ENCODE results near the gene TEKT5. TPM values are rescaled to one million over a fixed set of nuclear protein-coding genes. Genes with fewer than 3 reads are reported as not detected.

Gene TEKT5
- total and polyA plus RNA-seq, 2 experiments from 2014 or later = not detected

DNA sequence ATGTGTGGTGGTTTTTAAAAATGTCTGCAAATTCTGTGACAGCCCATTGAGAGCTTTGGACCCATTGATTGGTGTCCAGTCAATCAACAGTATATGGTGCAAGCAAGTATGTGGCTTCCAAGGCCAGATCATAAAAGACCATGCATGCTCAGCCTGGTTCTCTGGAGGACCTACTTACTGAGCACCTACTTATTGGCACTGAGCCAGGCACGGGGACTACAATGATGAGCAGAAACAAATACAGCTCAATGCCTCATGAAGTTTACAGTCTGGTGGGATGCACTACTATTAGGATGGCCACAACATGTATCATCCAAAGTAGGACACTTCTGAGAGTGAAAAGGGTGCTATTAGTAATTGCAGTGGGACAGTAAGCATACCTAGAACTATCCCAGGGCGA, 107.1 kb downstream of the TEKT5 start:
- peaks cover 19% of the 10 kb centered on the region for H3K4me1 ChIP-seq (ENCODE audit: insufficient read depth)
- in situ Hi-C loops (cut with MboI) = no loop called here
- no peak overlapping the region for H3K27ac ChIP-seq
- no peak for TF ChIP-seq EZH2phosphoT487 (IDR thresholded peaks at IDR 0.05; ENCODE audit: insufficient read depth, low read depth)
- TF ChIP-seq EZH2 (IDR thresholded peaks at IDR 0.05; ENCODE audit: insufficient read depth, poor library complexity, severe bottlenecking) = no peak
- H3K79me2 ChIP-seq (ENCODE audit: insufficient read depth) = no peaks in the 10 kb centered on the region
- H3K9ac ChIP-seq = no peak overlapping the region
- no peak for DNase-seq
- no peak overlapping the region for H3K4me2 ChIP-seq (ENCODE audit: unreplicated experiment)
- no peak overlapping the region for H2AFZ ChIP-seq
- H3K27me3 ChIP-seq (replicated peaks; ENCODE audit: insufficient read depth) = no peaks in the 10 kb centered on the region
- H3K9me3 ChIP-seq (ENCODE audit: low read depth) = no peaks in the 10 kb centered on the region
- H3F3A ChIP-seq (ENCODE audit: insufficient read depth) = peaks cover 25% of the 10 kb centered on the region
- WGBS, 2 experiments (ENCODE audit: low coverage in 1 of 2, low lambda C conversion rate in 2 of 2, missing lambda C conversion rate in 2 of 2) = 46 to 53% methylated on average over 2 of the region's 2 CpGs
- no peaks in the 10 kb centered on the region for H3K9me2 ChIP-seq (ENCODE audit: insufficient read depth)
- no peaks in the 10 kb centered on the region for H3K36me3 ChIP-seq (ENCODE audit: low read depth)
- no peak overlapping the region for H3K4me3 ChIP-seq
- no peaks in the 10 kb centered on the region for H4K20me1 ChIP-seq (ENCODE audit: insufficient read depth)

DNA sequence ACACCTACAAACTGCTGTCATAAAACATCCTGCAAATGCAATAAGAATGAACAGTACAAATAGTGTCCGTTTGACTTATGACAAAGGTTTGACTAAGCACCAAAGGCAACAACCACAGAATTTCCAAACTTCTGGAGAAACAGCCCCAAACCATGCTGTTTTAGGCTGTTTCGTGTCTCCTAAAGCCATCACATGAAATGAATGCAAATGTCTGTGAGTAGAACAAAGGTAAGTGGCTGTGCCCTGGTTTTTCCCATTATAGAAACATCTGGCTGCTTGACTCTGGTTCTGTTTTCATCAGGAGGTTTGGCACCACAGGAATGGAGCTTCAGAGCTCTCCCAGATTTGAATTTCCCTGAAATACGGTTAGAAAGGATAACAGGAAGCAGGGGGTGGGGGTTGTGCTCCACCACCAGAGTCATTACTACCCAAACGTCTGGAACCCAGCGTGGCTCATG, 109.7 kb downstream of the TEKT5 start:
- Histone ChIP-seq H3K4me1 (ENCODE audit: insufficient read depth) (peaks cover 28% of the 10 kb centered on the region), H3K79me2 (ENCODE audit: insufficient read depth) (no peaks in the 10 kb centered on the region), H3K9ac (peak overlapping the region; percentile 5), H3F3A (ENCODE audit: insufficient read depth) (peaks cover 25% of the 10 kb centered on the region), H3K36me3 (ENCODE audit: low read depth) (no peaks in the 10 kb centered on the region), H3K4me2 (ENCODE audit: unreplicated experiment) (peak overlapping the region; percentile 57), H3K9me3 (ENCODE audit: low read depth) (no peaks in the 10 kb centered on the region), H3K9me2 (ENCODE audit: insufficient read depth) (no peaks in the 10 kb centered on the region), H3K27me3 (replicated peaks; ENCODE audit: insufficient read depth) (no peaks in the 10 kb centered on the region), H2AFZ (peak overlapping the region; percentile 29), H3K4me3 (peak overlapping the region; percentile 36), H3K27ac (peak overlapping the region; percentile 61), H4K20me1 (ENCODE audit: insufficient read depth) (no peaks in the 10 kb centered on the region)
- WGBS, 2 experiments (ENCODE audit: low coverage in 1 of 2, low lambda C conversion rate in 2 of 2, missing lambda C conversion rate in 2 of 2) = 0% methylated on average over 5 of the region's 5 CpGs
- peak; percentile 83 for DNase-seq
- TF ChIP-seq EZH2phosphoT487 (IDR thresholded peaks at IDR 0.05; ENCODE audit: insufficient read depth, low read depth) (no peak), EZH2 (IDR thresholded peaks at IDR 0.05; ENCODE audit: insufficient read depth, poor library complexity, severe bottlenecking) (no peak)
- in situ Hi-C loops (cut with MboI) = no loop called here

DNA sequence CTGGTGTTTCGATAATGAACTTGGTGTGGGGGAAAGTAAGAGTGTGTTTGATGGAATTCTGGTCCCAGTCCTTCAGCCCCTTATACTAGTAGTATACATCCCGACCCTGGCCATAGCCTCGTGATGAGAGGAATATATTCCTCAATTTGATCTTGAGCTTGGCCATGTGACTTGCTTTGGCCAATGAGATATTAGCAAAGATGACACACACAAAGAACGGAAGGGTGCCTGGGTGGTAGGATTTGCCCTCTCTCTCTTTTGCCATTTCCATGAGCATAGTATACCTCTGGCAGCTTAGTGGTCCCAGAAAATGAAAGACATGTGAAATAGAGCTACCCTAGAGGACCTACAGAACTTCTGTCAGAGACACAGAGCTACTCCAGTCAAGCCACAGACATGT, 111.5 kb downstream of the TEKT5 start:
- Histone ChIP-seq H3K9ac (no peak overlapping the region), H3K4me2 (ENCODE audit: unreplicated experiment) (no peak overlapping the region), H3K4me1 (ENCODE audit: insufficient read depth) (peaks cover 40% of the 10 kb centered on the region), H4K20me1 (ENCODE audit: insufficient read depth) (no peaks in the 10 kb centered on the region), H3F3A (ENCODE audit: insufficient read depth) (peaks cover 25% of the 10 kb centered on the region), H3K79me2 (ENCODE audit: insufficient read depth) (peaks cover 17% of the 10 kb centered on the region), H3K9me2 (ENCODE audit: insufficient read depth) (no peaks in the 10 kb centered on the region), H3K27me3 (replicated peaks; ENCODE audit: insufficient read depth) (no peaks in the 10 kb centered on the region), H3K36me3 (ENCODE audit: low read depth) (no peaks in the 10 kb centered on the region), H3K9me3 (ENCODE audit: low read depth) (no peaks in the 10 kb centered on the region), H3K27ac (no peak overlapping the region), H2AFZ (no peak overlapping the region), H3K4me3 (no peak overlapping the region)
- WGBS, 2 experiments (ENCODE audit: low coverage in 1 of 2, low lambda C conversion rate in 2 of 2, missing lambda C conversion rate in 2 of 2) = 78 to 79% methylated on average over 4 of the region's 4 CpGs
- TF ChIP-seq EZH2phosphoT487 (IDR thresholded peaks at IDR 0.05; ENCODE audit: insufficient read depth, low read depth) (no peak), EZH2 (IDR thresholded peaks at IDR 0.05; ENCODE audit: insufficient read depth, poor library complexity, severe bottlenecking) (no peak)
- DNase-seq = no peak
- in situ Hi-C loops (cut with MboI) = no loop called here

DNA sequence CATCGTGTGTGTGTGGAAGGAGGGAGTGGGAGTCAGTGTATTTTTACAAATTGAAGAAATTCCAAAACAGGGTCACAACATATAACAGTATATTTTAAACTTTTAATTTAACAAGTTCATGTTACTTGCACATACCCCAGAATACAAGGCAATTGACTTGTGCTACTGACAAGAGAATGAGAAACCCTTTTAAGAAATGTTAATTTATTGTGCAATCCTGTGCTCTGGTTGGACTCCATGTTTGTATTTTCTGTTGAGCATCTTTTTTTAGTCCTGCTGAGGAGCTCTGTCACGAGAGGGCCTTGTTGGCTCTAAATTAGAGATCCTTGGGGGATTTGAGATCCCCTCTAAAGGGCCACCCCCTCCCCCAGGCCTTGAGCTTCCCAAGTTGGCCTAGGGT, 113.2 kb downstream of the TEKT5 start:
- WGBS, 2 experiments (ENCODE audit: low coverage in 1 of 2, low lambda C conversion rate in 2 of 2, missing lambda C conversion rate in 2 of 2) = 63 to 67% methylated on average over 2 of the region's 2 CpGs
- no peaks in the 10 kb centered on the region for H3K9me3 ChIP-seq (ENCODE audit: low read depth)
- H3F3A ChIP-seq (ENCODE audit: insufficient read depth) = peaks cover 31% of the 10 kb centered on the region
- H3K9ac ChIP-seq = no peak overlapping the region
- DNase-seq = peak; percentile 37
- H3K4me2 ChIP-seq (ENCODE audit: unreplicated experiment) = peak overlapping the region; percentile 3
- H3K36me3 ChIP-seq (ENCODE audit: low read depth) = no peaks in the 10 kb centered on the region
- H3K79me2 ChIP-seq (ENCODE audit: insufficient read depth) = peaks cover 32% of the 10 kb centered on the region
- no peak overlapping the region for H3K4me3 ChIP-seq
- TF ChIP-seq EZH2phosphoT487 (IDR thresholded peaks at IDR 0.05; ENCODE audit: insufficient read depth, low read depth) (no peak), EZH2 (IDR thresholded peaks at IDR 0.05; ENCODE audit: insufficient read depth, poor library complexity, severe bottlenecking) (no peak)
- no peaks in the 10 kb centered on the region for H3K27me3 ChIP-seq (replicated peaks; ENCODE audit: insufficient read depth)
- no peak overlapping the region for H3K27ac ChIP-seq
- in situ Hi-C loops (cut with MboI) = no loop called here
- peaks cover 54% of the 10 kb centered on the region for H3K4me1 ChIP-seq (ENCODE audit: insufficient read depth)
- H3K9me2 ChIP-seq (ENCODE audit: insufficient read depth) = no peaks in the 10 kb centered on the region
- no peak overlapping the region; the same call in 1 of the 2 replicates for H2AFZ ChIP-seq
- no peaks in the 10 kb centered on the region for H4K20me1 ChIP-seq (ENCODE audit: insufficient read depth)

DNA sequence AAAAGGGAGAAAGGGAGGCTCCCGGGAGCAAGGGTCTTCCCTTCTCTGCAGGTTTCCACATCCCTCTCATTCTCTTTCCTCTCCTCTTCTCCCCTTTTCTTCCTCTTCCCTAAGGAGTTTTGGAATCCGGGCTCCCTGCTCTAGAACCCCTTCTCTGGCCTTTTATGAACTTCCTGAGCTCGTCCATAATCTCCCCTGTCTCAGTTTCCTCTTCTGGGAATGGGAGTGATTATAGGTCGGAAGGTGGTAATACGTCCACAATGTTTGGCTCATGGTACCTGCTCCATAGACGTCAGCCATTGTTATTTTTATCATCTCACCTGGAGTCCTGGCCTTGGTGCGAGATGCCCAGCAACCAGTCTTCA, 113.9 kb downstream of the TEKT5 start:
- no peaks in the 10 kb centered on the region for H3K9me3 ChIP-seq (ENCODE audit: low read depth)
- H3K27me3 ChIP-seq (replicated peaks; ENCODE audit: insufficient read depth) = no peaks in the 10 kb centered on the region
- H3K4me3 ChIP-seq = peak overlapping the region; percentile 94
- H3F3A ChIP-seq (ENCODE audit: insufficient read depth) = peaks cover 38% of the 10 kb centered on the region
- in situ Hi-C loops (cut with MboI) = no loop called here
- TF ChIP-seq EZH2phosphoT487 (IDR thresholded peaks at IDR 0.05; ENCODE audit: insufficient read depth, low read depth) (no peak), EZH2 (IDR thresholded peaks at IDR 0.05; ENCODE audit: insufficient read depth, poor library complexity, severe bottlenecking) (no peak)
- peaks cover 59% of the 10 kb centered on the region for H3K4me1 ChIP-seq (ENCODE audit: insufficient read depth)
- DNase-seq = no peak
- no peaks in the 10 kb centered on the region for H3K36me3 ChIP-seq (ENCODE audit: low read depth)
- H2AFZ ChIP-seq = peak overlapping the region; percentile 98
- H3K9ac ChIP-seq = peak overlapping the region; percentile 89
- peak overlapping the region; percentile 83 for H3K4me2 ChIP-seq (ENCODE audit: unreplicated experiment)
- no peaks in the 10 kb centered on the region for H4K20me1 ChIP-seq (ENCODE audit: insufficient read depth)
- no peak overlapping the region for H3K27ac ChIP-seq
- H3K79me2 ChIP-seq (ENCODE audit: insufficient read depth) = peaks cover 35% of the 10 kb centered on the region
- WGBS, 2 experiments (ENCODE audit: low coverage in 1 of 2, low lambda C conversion rate in 2 of 2, missing lambda C conversion rate in 2 of 2) = 23 to 25% methylated on average over 6 to 7 of the region's 7 CpGs
- H3K9me2 ChIP-seq (ENCODE audit: insufficient read depth) = no peaks in the 10 kb centered on the region
